HEK293T (cell line): ENCODE data around the gene MELK.

Source experiments
- CTCF ChIA-PET: fragments of 350-600 bp; formaldehyde crosslinking; extraction: SDS; loops from one replicate; lab custom pipeline; 2021; ENCODE audit warnings: antibody characterized with exemption, inconsistent platforms; lab: Yijun Ruan, JAX
- POLR2A ChIA-PET: fragments of 350-600 bp; formaldehyde crosslinking; extraction: SDS; loops from one replicate; lab custom pipeline; 2020; ENCODE audit warnings: antibody characterized with exemption, inconsistent platforms; lab: Yijun Ruan, JAX
- DNase-seq: peaks from one replicate; pipeline ENCODE4 v3.0.0; 2012; ENCODE audit warnings: mixed read lengths; ENCODE audit errors: extremely low spot score
- ARNT ChIP-seq: fragments of 450-650 bp; IDR thresholded peaks from 2 replicates; pipeline ENCODE4 v1.6.1; 2017; ENCODE audit warnings: mild to moderate bottlenecking
- BHLHE40 ChIP-seq: fragments of 450-650 bp; IDR thresholded peaks from 2 replicates; pipeline ENCODE4 v1.6.1; 2016; ENCODE audit warnings: mild to moderate bottlenecking, moderate library complexity, borderline replicate concordance
- CTBP1 ChIP-seq: fragments of 450-650 bp; IDR thresholded peaks from 2 replicates; pipeline ENCODE4 v1.6.1; 2016; ENCODE audit warnings: borderline replicate concordance
- ELF4 ChIP-seq: fragments of 450-650 bp; IDR thresholded peaks from 2 replicates; pipeline ENCODE4 v1.6.1; 2017; ENCODE audit warnings: antibody characterized with exemption
- FOXA1 ChIP-seq: fragments of 450-650 bp; IDR thresholded peaks from 2 replicates; pipeline ENCODE4 v1.6.1; 2016; ENCODE audit warnings: mild to moderate bottlenecking
- FOXK2 ChIP-seq: fragments of 450-650 bp; IDR thresholded peaks from 2 replicates; pipeline ENCODE4 v1.6.1; 2016; ENCODE audit warnings: mild to moderate bottlenecking
- FOXM1 ChIP-seq: fragments of 450-650 bp; IDR thresholded peaks from 2 replicates; pipeline ENCODE4 v1.6.1; 2017; ENCODE audit warnings: mild to moderate bottlenecking, borderline replicate concordance
- HDGF ChIP-seq: fragments of 450-650 bp; IDR thresholded peaks from 2 replicates; pipeline ENCODE4 v1.6.1; 2017; ENCODE audit warnings: antibody characterized with exemption, borderline replicate concordance
- L3MBTL2 ChIP-seq: fragments of 450-650 bp; conservative IDR thresholded peaks from 2 replicates; pipeline ENCODE4 v1.6.1; 2016; ENCODE audit warnings: mild to moderate bottlenecking
- LEF1 ChIP-seq: fragments of 450-650 bp; IDR thresholded peaks from 2 replicates; pipeline ENCODE4 v1.6.1; 2017; ENCODE audit warnings: mild to moderate bottlenecking, borderline replicate concordance
- NFRKB ChIP-seq: fragments of 450-650 bp; IDR thresholded peaks from 2 replicates; pipeline ENCODE4 v1.6.1; 2016; ENCODE audit warnings: mild to moderate bottlenecking, moderate library complexity
- SP1 ChIP-seq: fragments of 450-650 bp; IDR thresholded peaks from 2 replicates; pipeline ENCODE4 v1.6.1; 2017
- SUZ12 ChIP-seq: fragments of 450-650 bp; IDR thresholded peaks from 2 replicates; pipeline ENCODE4 v1.6.1; 2016; ENCODE audit warnings: mild to moderate bottlenecking
- TARDBP ChIP-seq: fragments of 450-650 bp; IDR thresholded peaks from 2 replicates; pipeline ENCODE4 v1.6.1; 2016
- ZNF384 ChIP-seq: fragments of 450-650 bp; IDR thresholded peaks from 2 replicates; pipeline ENCODE4 v1.6.1; 2016
- TF ChIP-seq, protein P1 (sequence below): fragments of 450-650 bp; IDR thresholded peaks from 2 replicates; pipeline ENCODE4 v1.6.1; 2016

MELK gene

GRCh38 chr9:36622121-36622520 is 49.4 kb downstream of the MELK start:
- TF ChIP-seq ARNT (no peak), L3MBTL2 (no peak), SUZ12 (no peak), ELF4 (no peak), CTBP1 (no peak), BHLHE40 (no peak), HDGF (no peak), FOXA1 (no peak), LEF1 (no peak), FOXM1 (no peak), SP1 (no peak)
- TF ChIP-seq, protein P1, sequence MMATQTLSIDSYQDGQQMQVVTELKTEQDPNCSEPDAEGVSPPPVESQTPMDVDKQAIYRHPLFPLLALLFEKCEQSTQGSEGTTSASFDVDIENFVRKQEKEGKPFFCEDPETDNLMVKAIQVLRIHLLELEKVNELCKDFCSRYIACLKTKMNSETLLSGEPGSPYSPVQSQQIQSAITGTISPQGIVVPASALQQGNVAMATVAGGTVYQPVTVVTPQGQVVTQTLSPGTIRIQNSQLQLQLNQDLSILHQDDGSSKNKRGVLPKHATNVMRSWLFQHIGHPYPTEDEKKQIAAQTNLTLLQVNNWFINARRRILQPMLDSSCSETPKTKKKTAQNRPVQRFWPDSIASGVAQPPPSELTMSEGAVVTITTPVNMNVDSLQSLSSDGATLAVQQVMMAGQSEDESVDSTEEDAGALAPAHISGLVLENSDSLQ, result no peak
- POLR2A ChIA-PET, result no interaction called here
- no peak for DNase-seq
- CTCF ChIA-PET, result no interaction called here

- POLR2A ChIA-PET, result no interaction called here
- TF ChIP-seq SP1, result no peak
- TF ChIP-seq, protein P1, result no peak
- no peak for TF ChIP-seq FOXK2
- no peak for TF ChIP-seq NFRKB
- TF ChIP-seq TARDBP, result no peak
- TF ChIP-seq HDGF, result no peak
- TF ChIP-seq LEF1, result no peak
- no peak for TF ChIP-seq ARNT
- no peak for TF ChIP-seq ZNF384
- TF ChIP-seq L3MBTL2, result no peak
- no peak for TF ChIP-seq BHLHE40
- TF ChIP-seq FOXM1, result no peak
- no peak for TF ChIP-seq FOXA1
- no peak for TF ChIP-seq ELF4
- DNase-seq, result no peak
- CTCF ChIA-PET, result no interaction called here
These were observed 50.6 kb downstream of the MELK start for GRCh38 chr9:36623280-36623679.

GRCh38 chr9:36625006-36625615 is 52.4 kb downstream of the MELK start:
- TF ChIP-seq FOXM1, result no peak
- no peak for TF ChIP-seq SUZ12
- no peak for TF ChIP-seq TARDBP
- TF ChIP-seq ZNF384, result no peak
- no peak for TF ChIP-seq NFRKB
- no peak for TF ChIP-seq FOXA1
- no peak for TF ChIP-seq CTBP1
- TF ChIP-seq ARNT, result no peak
- TF ChIP-seq FOXK2, result no peak
- TF ChIP-seq, protein P1, result no peak
- TF ChIP-seq LEF1, result no peak
- no peak for TF ChIP-seq ELF4
- no peak for TF ChIP-seq BHLHE40
- no peak for DNase-seq
- POLR2A ChIA-PET, result no interaction called here
- CTCF ChIA-PET, result no interaction called here

DNA sequence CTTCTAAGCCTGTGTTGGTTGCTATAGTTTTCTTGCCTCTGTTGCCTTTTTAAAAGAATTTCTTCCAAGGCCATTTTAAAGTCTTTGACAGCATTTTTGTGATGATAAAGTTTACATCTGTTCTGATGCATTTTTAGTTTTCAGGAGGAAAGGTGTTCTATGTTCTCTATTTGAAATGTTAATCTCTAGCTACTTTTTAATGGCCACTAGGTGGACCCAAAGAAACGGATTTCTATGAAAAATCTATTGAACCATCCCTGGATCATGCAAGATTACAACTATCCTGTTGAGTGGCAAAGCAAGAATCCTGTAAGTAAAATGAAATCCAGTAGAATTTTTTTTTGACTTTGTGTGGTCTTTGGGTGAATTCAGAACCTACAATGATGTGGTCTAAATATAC is 60.2 kb downstream of the MELK start:
- CTCF ChIA-PET, result interaction anchor here (0.7 kb wide), 1 partner anchor 114 kb away, joined by 3 read pairs; no protein-coding TSS in a partner anchor
- POLR2A ChIA-PET, result no interaction called here
- DNase-seq, result peak; percentile 16
- TF ChIP-seq ZNF384, result no peak
- no peak for TF ChIP-seq SUZ12
- TF ChIP-seq ELF4, result no peak
- TF ChIP-seq FOXA1, result no peak
- TF ChIP-seq HDGF, result no peak
- no peak for TF ChIP-seq NFRKB
- TF ChIP-seq ARNT, result no peak
- TF ChIP-seq, protein P1, result no peak
- TF ChIP-seq TARDBP, result no peak
- no peak for TF ChIP-seq FOXK2
- no peak for TF ChIP-seq SP1
- TF ChIP-seq BHLHE40, result no peak
- no peak for TF ChIP-seq LEF1
- TF ChIP-seq FOXM1, result no peak
- no peak for TF ChIP-seq L3MBTL2
- no peak for TF ChIP-seq CTBP1

DNA sequence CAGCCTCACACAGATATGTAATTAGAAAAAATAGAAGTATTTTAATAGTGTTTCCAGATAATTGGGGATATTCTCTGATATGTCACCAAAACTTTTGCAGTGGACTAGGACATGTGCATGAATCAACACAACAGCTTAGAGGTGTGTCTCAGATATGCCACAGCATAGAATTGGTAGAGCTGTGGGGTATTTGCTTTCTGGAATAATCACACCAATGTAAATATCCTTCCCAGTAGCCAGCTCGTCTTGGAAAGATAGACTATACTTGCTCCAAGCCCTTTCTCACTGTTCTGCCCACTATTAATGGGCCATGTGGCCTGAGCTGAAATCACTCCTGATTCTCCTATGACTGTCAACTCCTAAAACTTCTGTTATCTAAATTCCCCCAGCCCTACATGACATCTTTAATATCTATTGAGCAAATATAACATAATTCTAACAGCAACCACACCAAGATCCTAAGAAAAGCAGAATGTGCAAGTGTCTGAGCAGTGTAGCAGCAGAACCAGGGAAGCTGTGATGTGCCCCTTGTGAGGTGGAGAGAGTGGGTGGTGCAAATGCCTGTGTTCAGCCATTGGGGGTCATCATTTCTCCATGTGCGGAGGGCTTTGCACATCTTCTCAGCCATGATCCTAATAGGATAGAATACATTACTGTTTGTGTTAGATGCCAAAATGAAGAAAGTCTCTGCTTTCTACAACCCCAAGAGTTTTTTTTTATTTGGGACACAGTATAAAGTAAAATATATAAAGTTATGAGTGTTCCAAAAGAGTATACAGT is 65.0 kb downstream of the MELK start:
- CTCF ChIA-PET, result no interaction called here
- POLR2A ChIA-PET, result no interaction called here
- TF ChIP-seq CTBP1, result no peak
- TF ChIP-seq, protein P1, result no peak
- no peak for TF ChIP-seq NFRKB
- no peak for DNase-seq
